HG03558 (cell line): ENCODE measurements around the gene EPHA3.

ENCODE experiments used
- ATAC-seq: cut with Tn5 transposase; IDR thresholded peaks from one replicate; pipeline ENCODE4 v1.9.1; 2021; ENCODE audit warnings: moderate number of reproducible peaks; ENCODE audit not compliant: unreplicated experiment; ENCODE audit errors: extremely low read depth

The EPHA3 gene

DNA sequence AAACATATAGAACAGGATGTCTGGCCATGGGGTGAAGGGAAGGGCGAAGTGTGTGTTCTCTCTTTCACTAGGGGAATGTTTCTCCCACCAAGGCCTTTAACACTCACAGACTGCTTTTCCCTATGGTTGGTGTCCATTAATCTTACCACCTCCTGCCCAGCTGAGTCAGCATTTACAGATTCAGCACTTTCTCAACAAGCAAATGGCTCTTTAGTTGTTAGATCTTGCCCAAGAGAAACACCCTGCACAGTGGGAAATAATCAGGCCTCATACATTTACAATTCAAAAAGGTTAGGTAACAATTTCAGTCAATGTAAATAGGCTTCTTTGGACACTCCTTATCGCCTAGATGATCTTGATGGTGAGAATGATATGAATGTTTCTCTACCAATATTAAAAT, 418.2 kb downstream of the EPHA3 start:
- ATAC-seq = no peak

DNA sequence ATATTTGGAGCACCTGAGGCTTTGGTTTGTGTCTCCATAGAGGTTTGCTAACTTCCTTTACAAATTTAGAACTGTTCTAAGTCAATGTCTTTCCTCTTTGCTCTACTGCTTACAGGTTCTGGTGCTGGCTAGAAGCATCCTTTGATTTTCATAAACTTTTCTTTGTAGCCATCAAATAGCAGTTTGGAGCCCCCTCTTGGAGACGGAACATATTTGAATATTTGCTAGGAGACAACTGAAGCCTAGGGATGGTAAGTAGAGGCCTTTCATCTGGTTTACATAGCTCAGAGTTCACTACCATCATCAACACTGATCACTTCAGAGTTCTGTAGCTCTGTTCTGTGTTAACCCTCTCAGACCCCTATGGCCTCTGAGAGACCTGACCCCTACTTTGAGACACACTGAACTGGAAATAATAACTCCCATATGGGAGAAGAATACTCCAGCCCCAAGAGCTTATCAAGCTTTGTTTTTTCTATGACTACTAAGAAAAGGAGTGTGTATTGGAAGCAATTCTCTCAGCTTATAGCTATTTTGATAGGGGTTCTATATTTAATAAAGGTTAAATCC, 420.4 kb downstream of the EPHA3 start:
- ATAC-seq = no peak
